Measurements from ENCODE around the gene MAFF. TPM values are rescaled to one million over a fixed set of nuclear protein-coding genes. Genes with fewer than 3 reads are reported as not detected.

Gene MAFF
- total RNA-seq, 1 donor from 2014 or later, result 9.9 TPM

DNA sequence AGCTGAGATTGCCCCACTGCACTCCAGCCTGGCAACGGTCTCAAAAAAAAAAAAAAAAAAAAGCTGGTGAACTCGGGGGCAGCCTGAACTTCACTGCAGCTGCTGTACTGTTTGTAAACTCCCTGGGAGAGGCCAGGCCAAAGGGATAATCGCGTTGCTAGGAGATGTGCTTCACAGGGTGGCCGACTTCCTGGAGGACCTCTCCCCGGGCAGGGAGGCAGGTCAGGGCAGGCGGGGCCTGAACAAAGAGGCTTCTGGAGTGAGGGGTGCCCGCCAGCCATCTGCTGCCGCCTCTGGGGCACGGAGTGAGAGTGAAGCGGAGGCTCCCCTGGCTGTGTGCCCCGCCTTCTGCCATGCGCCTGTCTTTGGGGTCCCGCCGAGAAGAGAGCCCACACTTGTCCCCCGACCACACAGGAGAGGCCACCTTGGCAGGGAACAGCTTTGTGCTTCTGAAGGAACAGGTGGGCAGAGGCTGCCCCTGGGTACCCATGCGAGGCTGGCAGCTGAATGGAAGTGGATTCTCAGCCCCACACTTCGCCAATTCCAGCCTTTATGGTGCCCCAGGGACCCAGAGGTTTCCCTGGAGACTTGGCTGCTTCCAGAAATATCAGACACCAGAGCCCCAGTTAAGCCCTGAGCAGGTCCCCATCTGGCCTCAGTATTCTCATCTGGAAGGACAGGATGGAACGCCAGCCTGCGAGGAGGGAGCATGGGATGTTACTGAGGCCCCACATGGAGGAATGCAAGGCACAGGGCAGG is 41.4 kb downstream of the MAFF start:
- no peaks in the 10 kb centered on the region for H3K27me3 Mint-ChIP-seq (ENCODE audit: low read depth)
- H3K27ac Mint-ChIP-seq (ENCODE audit: unreplicated experiment), result peak overlapping the region; percentile 74
- TF ChIP-seq CTCF (IDR thresholded peaks at IDR 0.05), result no peak
- H3K4me3 Mint-ChIP-seq (ENCODE audit: unreplicated experiment), result no peak overlapping the region
- peaks cover 54% of the 10 kb centered on the region for H3K4me1 Mint-ChIP-seq (ENCODE audit: low read depth)
- no peaks in the 10 kb centered on the region for H3K9me3 Mint-ChIP-seq (ENCODE audit: low read depth)
- peaks cover 22% of the 10 kb centered on the region for H3K36me3 Mint-ChIP-seq (ENCODE audit: low read depth)
- no peak for DNase-seq (ENCODE audit: low spot score)

DNA sequence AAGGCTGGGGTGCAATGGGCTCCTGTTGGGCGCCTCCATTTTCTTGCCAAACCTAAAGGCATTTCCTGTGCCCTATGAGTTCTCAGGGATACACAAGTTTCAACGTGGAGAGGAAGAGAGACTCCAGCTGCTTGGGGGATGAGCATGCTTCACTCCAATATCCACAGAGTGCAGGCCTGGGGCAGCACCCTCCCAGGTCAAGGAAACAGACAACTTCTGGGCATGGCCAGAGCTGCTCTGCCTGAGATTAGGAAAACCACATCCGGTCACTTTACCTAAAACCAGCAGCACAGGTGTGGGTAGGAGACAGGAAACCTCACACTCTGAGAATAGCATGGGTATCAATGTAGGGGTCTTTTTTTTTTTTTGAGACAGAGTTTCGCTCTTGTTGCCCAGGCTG is 42.3 kb downstream of the MAFF start:
- H3K27me3 Mint-ChIP-seq (ENCODE audit: low read depth), result no peaks in the 10 kb centered on the region
- peaks cover 49% of the 10 kb centered on the region for H3K4me1 Mint-ChIP-seq (ENCODE audit: low read depth)
- H3K9me3 Mint-ChIP-seq (ENCODE audit: low read depth), result no peaks in the 10 kb centered on the region
- no peak for DNase-seq (ENCODE audit: low spot score)
- H3K36me3 Mint-ChIP-seq (ENCODE audit: low read depth), result peaks cover 24% of the 10 kb centered on the region
- no peak overlapping the region for H3K27ac Mint-ChIP-seq (ENCODE audit: unreplicated experiment)
- no peak for TF ChIP-seq CTCF (IDR thresholded peaks at IDR 0.05)
- H3K4me3 Mint-ChIP-seq (ENCODE audit: unreplicated experiment), result no peak overlapping the region

GRCh38 chr22:38246046-38246658 is 44.4 kb downstream of the MAFF start:
- no peak for DNase-seq (ENCODE audit: low spot score)
- Mint-ChIP-seq H3K27me3 (ENCODE audit: low read depth) (no peaks in the 10 kb centered on the region), H3K4me1 (ENCODE audit: low read depth) (peaks cover 39% of the 10 kb centered on the region), H3K36me3 (ENCODE audit: low read depth) (peaks cover 23% of the 10 kb centered on the region), H3K27ac (ENCODE audit: unreplicated experiment) (no peak overlapping the region), H3K9me3 (ENCODE audit: low read depth) (no peaks in the 10 kb centered on the region), H3K4me3 (ENCODE audit: unreplicated experiment) (no peak overlapping the region)
- TF ChIP-seq CTCF (IDR thresholded peaks at IDR 0.05), result no peak

GRCh38 chr22:38246692-38247091 is 44.9 kb downstream of the MAFF start:
- Mint-ChIP-seq H3K36me3 (ENCODE audit: low read depth) (peaks cover 23% of the 10 kb centered on the region), H3K4me3 (ENCODE audit: unreplicated experiment) (no peak overlapping the region), H3K4me1 (ENCODE audit: low read depth) (peaks cover 33% of the 10 kb centered on the region), H3K27ac (ENCODE audit: unreplicated experiment) (no peak overlapping the region), H3K9me3 (ENCODE audit: low read depth) (no peaks in the 10 kb centered on the region), H3K27me3 (ENCODE audit: low read depth) (no peaks in the 10 kb centered on the region)
- DNase-seq (ENCODE audit: low spot score), result no peak
- TF ChIP-seq CTCF (IDR thresholded peaks at IDR 0.05), result no peak

DNA sequence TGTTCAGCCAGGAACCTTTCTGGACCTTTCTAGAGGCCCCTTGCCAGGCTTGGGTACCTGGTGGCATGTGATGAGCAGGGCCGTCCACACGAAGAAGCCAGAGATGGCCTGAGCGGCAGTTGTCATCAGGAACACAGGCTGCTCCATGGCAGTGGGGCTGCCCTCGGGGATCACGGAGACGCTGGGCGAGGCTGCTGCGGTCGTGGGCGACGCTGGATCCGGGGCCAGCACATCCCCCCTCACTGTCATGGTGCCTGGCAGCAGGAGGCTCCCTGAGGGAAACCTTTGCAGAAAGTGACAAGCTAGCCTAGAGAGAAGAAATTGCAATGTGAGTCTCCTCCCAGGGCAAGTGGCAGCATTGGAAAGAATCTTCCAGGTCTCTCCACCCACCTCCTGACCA is 45.9 kb downstream of the MAFF start:
- no peak overlapping the region for H3K4me3 Mint-ChIP-seq (ENCODE audit: unreplicated experiment)
- peak overlapping the region; percentile 57 for H3K27ac Mint-ChIP-seq (ENCODE audit: unreplicated experiment)
- H3K9me3 Mint-ChIP-seq (ENCODE audit: low read depth), result no peaks in the 10 kb centered on the region
- H3K36me3 Mint-ChIP-seq (ENCODE audit: low read depth), result peaks cover 23% of the 10 kb centered on the region
- TF ChIP-seq CTCF (IDR thresholded peaks at IDR 0.05), result no peak
- no peak for DNase-seq (ENCODE audit: low spot score)
- no peaks in the 10 kb centered on the region for H3K27me3 Mint-ChIP-seq (ENCODE audit: low read depth)
- H3K4me1 Mint-ChIP-seq (ENCODE audit: low read depth), result peaks cover 29% of the 10 kb centered on the region
